OCI-LY7 (cell line): Measurements from ENCODE around the gene SREK1. TPM values are rescaled to one million over a fixed set of nuclear protein-coding genes. Genes with fewer than 3 reads are reported as not detected.

ENCODE experiments used
- BruUV-seq: library from RNA; stranded (reverse); fragments of 400-500 nt; replicated peaks from 2 replicates; lab custom pipeline; 2021; lab: Mats Ljungman, UMichigan
- CTCF ChIA-PET: fragments of 300-600 bp; sonication (Branson Sonifier 250); formaldehyde crosslinking; loops from one replicate; lab custom pipeline; 2022; ENCODE audit warnings: antibody characterized with exemption; ENCODE audit not compliant: unreplicated experiment; lab: Charles Lee
- POLR2A ChIA-PET: fragments of 300-600 bp; sonication (Branson Sonifier 250); formaldehyde crosslinking; loops from one replicate; lab custom pipeline; 2022; ENCODE audit warnings: antibody characterized with exemption; lab: Charles Lee
- DNase-seq: peaks from one replicate; pipeline ENCODE4 v3.0.0-alpha.2; 2015; ENCODE audit warnings: low spot score
- H2AFZ ChIP-seq: fragments of 200-600 bp; sonication (generic), shearing (Covaris generic); 2 replicates; pipeline ENCODE4 v1.6.1; 2014; ENCODE audit warnings: mild to moderate bottlenecking, antibody characterized with exemption, low read length, moderate library complexity
- H3K27ac ChIP-seq: fragments of 200-600 bp; sonication (generic); 2 replicates; pipeline ENCODE4 v1.5.1; 2014; ENCODE audit warnings: mixed run types, low read depth, mild to moderate bottlenecking, moderate library complexity, low read length, inconsistent platforms; ENCODE audit not compliant: poor library complexity, severe bottlenecking
- H3K36me3 ChIP-seq: fragments of 200-600 bp; sonication (generic); 2 replicates; pipeline ENCODE4 v1.6.1; 2014; ENCODE audit warnings: mild to moderate bottlenecking, antibody characterized with exemption, low read length, moderate library complexity, mixed read lengths; ENCODE audit not compliant: insufficient read depth
- H3K4me1 ChIP-seq: fragments of 200-600 bp; sonication (generic); 2 replicates; pipeline ENCODE4 v1.5.1; 2014; ENCODE audit warnings: mild to moderate bottlenecking, low read length; ENCODE audit not compliant: insufficient read depth, poor library complexity, severe bottlenecking
- H3K4me2 ChIP-seq: fragments of 200-600 bp; sonication (generic); 2 replicates; pipeline ENCODE4 v1.6.1; 2014; ENCODE audit warnings: mild to moderate bottlenecking, low read length
- H3K4me3 ChIP-seq: fragments of 200-600 bp; sonication (generic); 2 replicates; pipeline ENCODE4 v1.5.1; 2014; ENCODE audit warnings: mild to moderate bottlenecking, low read depth, low read length; ENCODE audit not compliant: poor library complexity, severe bottlenecking
- H3K79me2 ChIP-seq: fragments of 200-600 bp; sonication (generic); 2 replicates; pipeline ENCODE4 v1.6.1; 2016; ENCODE audit warnings: low read depth, mild to moderate bottlenecking, low read length, moderate library complexity, mixed read lengths; ENCODE audit not compliant: insufficient read depth
- H3K9me2 ChIP-seq: fragments of 200-600 bp; sonication (generic); 2 replicates; pipeline ENCODE4 v1.6.1; 2016; ENCODE audit warnings: mild to moderate bottlenecking, low read length, mixed read lengths; ENCODE audit not compliant: insufficient read depth
- H3K9me3 ChIP-seq: fragments of 200-600 bp; sonication (generic); 2 replicates; pipeline ENCODE4 v1.6.1; 2014; ENCODE audit warnings: mild to moderate bottlenecking, mixed run types, low read length, mixed read lengths
- H4K20me1 ChIP-seq: fragments of 200-600 bp; sonication (generic); 2 replicates; pipeline ENCODE4 v1.6.1; 2014; ENCODE audit warnings: mild to moderate bottlenecking, antibody characterized with exemption, low read length, moderate library complexity, mixed read lengths; ENCODE audit not compliant: insufficient read depth
- EZH2phosphoT487 ChIP-seq: fragments of 200-600 bp; sonication (generic); IDR thresholded peaks from 2 replicates; pipeline ENCODE4 v1.6.1; 2018; ENCODE audit warnings: low read depth, borderline replicate concordance, mild to moderate bottlenecking, mixed run types, antibody characterized with exemption, low read length, moderate library complexity, mixed read lengths
- intact Hi-C: fragments of 100-400 bp; cut with micrococcal nuclease; formaldehyde crosslinking; loops from one replicate; pipeline ENCODE4 v1.10.0; 2022; ENCODE audit not compliant: unreplicated experiment
- total RNA-seq, 2 experiments: library from RNA; depleted of rRNA in 1 of 2; stranded (reverse); fragments of >200 nt in 1 of 2; shearing (Covaris generic) in 1 of 2; gene quantifications; 2 replicates each; pipeline ENCODE4 v1.2.3, GENCODE V29; 2014 to 2022
- TF ChIP-seq, protein P1 (sequence below): fragments of 200-600 bp; sonication (generic); conservative IDR thresholded peaks from 2 replicates; pipeline ENCODE4 v1.5.1; 2014; ENCODE audit warnings: mild to moderate bottlenecking, antibody characterized with exemption, low read length, moderate library complexity, mixed read lengths

Gene SREK1
- total RNA-seq, 2 experiments from 2014 or later = 95.1 to 101 TPM

DNA sequence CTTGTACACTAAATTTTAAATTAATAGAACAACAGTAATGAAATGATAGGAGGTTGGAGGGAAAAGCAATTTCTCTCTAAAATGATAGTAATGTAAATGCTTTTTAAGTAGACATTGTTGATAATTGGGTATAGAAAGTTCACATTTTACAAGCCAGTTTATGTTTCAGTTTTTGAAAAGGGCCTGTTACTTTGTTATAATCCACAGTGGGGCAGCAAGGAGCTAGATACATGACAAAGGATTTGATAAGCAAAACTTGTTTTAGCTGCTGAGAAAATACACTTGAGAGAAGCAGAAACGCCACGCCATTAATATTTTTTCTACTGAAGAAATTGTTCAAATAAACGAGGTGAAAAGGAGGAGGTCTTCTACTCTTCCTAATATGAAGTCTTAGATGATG, 30.2 kb downstream of the SREK1 start:
- no peaks in the 10 kb centered on the region for H3K9me2 ChIP-seq
- ChIA-PET CTCF (no interaction called here), POLR2A (no interaction called here)
- BruUV-seq = no TSS peak
- no peak for TF ChIP-seq EZH2phosphoT487
- TF ChIP-seq, protein P1, sequence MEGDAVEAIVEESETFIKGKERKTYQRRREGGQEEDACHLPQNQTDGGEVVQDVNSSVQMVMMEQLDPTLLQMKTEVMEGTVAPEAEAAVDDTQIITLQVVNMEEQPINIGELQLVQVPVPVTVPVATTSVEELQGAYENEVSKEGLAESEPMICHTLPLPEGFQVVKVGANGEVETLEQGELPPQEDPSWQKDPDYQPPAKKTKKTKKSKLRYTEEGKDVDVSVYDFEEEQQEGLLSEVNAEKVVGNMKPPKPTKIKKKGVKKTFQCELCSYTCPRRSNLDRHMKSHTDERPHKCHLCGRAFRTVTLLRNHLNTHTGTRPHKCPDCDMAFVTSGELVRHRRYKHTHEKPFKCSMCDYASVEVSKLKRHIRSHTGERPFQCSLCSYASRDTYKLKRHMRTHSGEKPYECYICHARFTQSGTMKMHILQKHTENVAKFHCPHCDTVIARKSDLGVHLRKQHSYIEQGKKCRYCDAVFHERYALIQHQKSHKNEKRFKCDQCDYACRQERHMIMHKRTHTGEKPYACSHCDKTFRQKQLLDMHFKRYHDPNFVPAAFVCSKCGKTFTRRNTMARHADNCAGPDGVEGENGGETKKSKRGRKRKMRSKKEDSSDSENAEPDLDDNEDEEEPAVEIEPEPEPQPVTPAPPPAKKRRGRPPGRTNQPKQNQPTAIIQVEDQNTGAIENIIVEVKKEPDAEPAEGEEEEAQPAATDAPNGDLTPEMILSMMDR = peak; percentile 72
- H3K4me2 ChIP-seq = no peak overlapping the region
- H3K36me3 ChIP-seq = peaks cover 89% of the 10 kb centered on the region
- H3K4me1 ChIP-seq = peaks cover 27% of the 10 kb centered on the region
- peak; percentile 27 for DNase-seq
- no peaks in the 10 kb centered on the region for H3K9me3 ChIP-seq
- no peak overlapping the region for H3K4me3 ChIP-seq
- peaks cover 38% of the 10 kb centered on the region; the same call in 1 of the 2 replicates for H3K79me2 ChIP-seq
- no peak overlapping the region for H3K27ac ChIP-seq
- peaks cover 4% of the 10 kb centered on the region; the same call in 1 of the 2 replicates for H4K20me1 ChIP-seq
- intact Hi-C loops = no loop called here
- no peak overlapping the region for H2AFZ ChIP-seq

GRCh38 chr5:66178799-66179198, 34.7 kb downstream of the SREK1 start:
- ChIA-PET CTCF (no interaction called here), POLR2A (no interaction called here)
- Histone ChIP-seq H3K4me1 (no peaks in the 10 kb centered on the region), H3K9me3 (no peaks in the 10 kb centered on the region), H3K4me2 (no peak overlapping the region), H3K4me3 (no peak overlapping the region), H2AFZ (no peak overlapping the region), H4K20me1 (peaks cover 4% of the 10 kb centered on the region; the same call in 1 of the 2 replicates), H3K79me2 (peaks cover 16% of the 10 kb centered on the region; the same call in 1 of the 2 replicates), H3K9me2 (no peaks in the 10 kb centered on the region), H3K27ac (no peak overlapping the region), H3K36me3 (peaks cover 97% of the 10 kb centered on the region)
- intact Hi-C loops = no loop called here
- TF ChIP-seq EZH2phosphoT487 = no peak
- TF ChIP-seq, protein P1 = no peak
- TSS peak; percentile 78 for BruUV-seq
- DNase-seq = no peak

GRCh38 chr5:66179297-66180051, 35.4 kb downstream of the SREK1 start:
- DNase-seq = no peak
- POLR2A ChIA-PET = interaction anchor here (0.7 to 0.9 kb wide), 2 partner anchors 24 to 345 kb away, joined by 3 to 5 read pairs; no protein-coding TSS in a partner anchor
- no peaks in the 10 kb centered on the region for H3K9me3 ChIP-seq
- no peaks in the 10 kb centered on the region for H3K9me2 ChIP-seq
- peaks cover 11% of the 10 kb centered on the region; the same call in 1 of the 2 replicates for H3K79me2 ChIP-seq
- H3K36me3 ChIP-seq = peaks cover 95% of the 10 kb centered on the region
- peaks cover 4% of the 10 kb centered on the region; the same call in 1 of the 2 replicates for H4K20me1 ChIP-seq
- no peak overlapping the region for H3K4me3 ChIP-seq
- CTCF ChIA-PET = no interaction called here
- no peak overlapping the region for H2AFZ ChIP-seq
- no peak overlapping the region for H3K4me2 ChIP-seq
- intact Hi-C loops = no loop called here
- TF ChIP-seq EZH2phosphoT487 = no peak
- TF ChIP-seq, protein P1 = no peak
- H3K4me1 ChIP-seq = no peaks in the 10 kb centered on the region
- no peak overlapping the region for H3K27ac ChIP-seq
- no TSS peak for BruUV-seq
